ENCODE data around the gene EGLN1. TPM values are rescaled to one million over a fixed set of nuclear protein-coding genes. Genes with fewer than 3 reads are reported as not detected.

The EGLN1 gene
- polyA plus RNA-seq, 2 of the 4 experiments (the other 2 are of a cell fraction), result 57.7 to 156 TPM

DNA sequence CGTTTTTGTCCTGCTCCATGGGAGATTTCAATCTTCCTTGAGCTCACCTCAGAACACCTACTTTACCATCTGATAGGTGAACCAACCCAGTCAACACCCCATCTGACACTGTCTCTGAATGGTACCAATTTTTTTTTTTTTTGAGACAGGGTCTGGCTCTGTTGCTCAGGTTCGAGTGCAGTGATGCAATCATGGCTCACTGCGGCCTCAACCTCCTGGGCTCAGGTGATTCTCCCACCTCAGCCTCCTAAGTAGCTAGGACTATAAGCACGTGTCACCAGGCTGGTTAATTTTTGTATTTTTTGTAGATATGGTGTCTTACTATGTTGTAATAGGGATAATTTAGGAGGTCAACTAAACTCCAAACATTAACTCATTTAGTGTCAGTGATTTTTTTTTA, 47.7 kb downstream of the EGLN1 start:
- no peak for ATAC-seq
- FAIRE-seq, result no peak
- POLR2A ChIA-PET, result no interaction called here
- Histone ChIP-seq H3K9me3 (no peaks in the 10 kb centered on the region), H3K4me1 (peaks cover 55% of the 10 kb centered on the region), H3K4me3 (no peak overlapping the region), H3K27ac (no peak overlapping the region), H3K4me2 (no peak overlapping the region)
- TF ChIP-seq HOXB5 (CRISPR knock-in tag; IDR thresholded peaks at IDR 0.05), result no peak
- TF ChIP-seq, protein P1, sequence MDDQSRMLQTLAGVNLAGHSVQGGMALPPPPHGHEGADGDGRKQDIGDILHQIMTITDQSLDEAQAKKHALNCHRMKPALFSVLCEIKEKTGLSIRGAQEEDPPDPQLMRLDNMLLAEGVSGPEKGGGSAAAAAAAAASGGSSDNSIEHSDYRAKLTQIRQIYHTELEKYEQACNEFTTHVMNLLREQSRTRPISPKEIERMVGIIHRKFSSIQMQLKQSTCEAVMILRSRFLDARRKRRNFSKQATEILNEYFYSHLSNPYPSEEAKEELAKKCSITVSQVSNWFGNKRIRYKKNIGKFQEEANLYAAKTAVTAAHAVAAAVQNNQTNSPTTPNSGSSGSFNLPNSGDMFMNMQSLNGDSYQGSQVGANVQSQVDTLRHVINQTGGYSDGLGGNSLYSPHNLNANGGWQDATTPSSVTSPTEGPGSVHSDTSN (IDR thresholded peaks at IDR 0.05), result no peak
- TF ChIP-seq HDAC2 (IDR thresholded peaks at IDR 0.05), result no peak
- TF ChIP-seq JUNB (IDR thresholded peaks at IDR 0.05), result no peak
- WGBS (ENCODE audit: missing lambda C conversion rate), result 84% methylated on average over 4 of the region's 4 CpGs
- no peak for DNase-seq (ENCODE audit: low read depth in 1 of 2, low spot score in 1 of 2)
- CTCF ChIA-PET, result interaction anchor here (0.7 to 2.2 kb wide), 4 partner anchors 11 to 210 kb away, joined by 3 to 9 read pairs (median 6); no protein-coding TSS in a partner anchor

DNA sequence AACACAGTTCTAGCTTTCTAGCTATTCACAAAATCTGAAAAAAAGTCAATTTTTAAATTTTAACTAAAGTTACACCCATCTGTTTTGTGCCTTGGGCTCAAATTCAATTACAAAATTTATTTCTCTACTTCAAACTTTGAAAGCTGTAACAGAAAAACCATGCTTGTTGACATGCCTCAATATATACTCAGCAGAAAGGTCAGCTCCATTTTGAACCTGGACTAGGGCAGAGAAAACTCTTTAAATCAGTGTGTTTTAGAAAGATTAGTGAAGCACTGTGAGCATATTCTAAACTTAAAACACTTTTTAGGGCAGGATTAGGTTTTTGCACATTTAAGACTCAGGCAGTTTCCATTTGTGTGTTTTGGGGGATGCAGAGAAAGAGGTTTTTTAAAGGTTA, 49.6 kb downstream of the EGLN1 start:
- ChIA-PET CTCF (interaction anchor here (1.4 to 3.6 kb wide), 3 partner anchors 8 to 14 kb away, joined by 4 to 18 read pairs (median 7); no protein-coding TSS in a partner anchor), POLR2A (no interaction called here)
- Histone ChIP-seq H3K4me1 (peaks cover 37% of the 10 kb centered on the region), H3K4me3 (no peak overlapping the region), H3K27ac (no peak overlapping the region), H3K4me2 (no peak overlapping the region), H3K9me3 (no peaks in the 10 kb centered on the region)
- DNase-seq (ENCODE audit: low read depth in 1 of 2, low spot score in 1 of 2) (no peak), FAIRE-seq (no peak), ATAC-seq (no peak)
- TF ChIP-seq FOSL2 (IDR thresholded peaks at IDR 0.05) (no peak), FOSL2 (CRISPR knock-in tag; IDR thresholded peaks at IDR 0.05) (no peak), MAFK (IDR thresholded peaks at IDR 0.05; ENCODE audit: partially characterized antibody) (no peak), POLR2A (IDR thresholded peaks at IDR 0.05; ENCODE audit: low read length) (no peak), RARB (CRISPR knock-in tag; IDR thresholded peaks at IDR 0.05) (no peak), NPAS2 (CRISPR knock-in tag; IDR thresholded peaks at IDR 0.05; ENCODE audit: borderline replicate concordance) (no peak), USF2 (IDR thresholded peaks at IDR 0.05) (no peak), NFE2L2 (conservative IDR thresholded peaks at IDR 0.05; ENCODE audit: low read length) (no peak), CEBPB (IDR thresholded peaks at IDR 0.05) (no peak), RNF2 (IDR thresholded peaks at IDR 0.05; ENCODE audit: borderline replicate concordance, low read depth) (no peak), EHF (CRISPR knock-in tag; IDR thresholded peaks at IDR 0.05) (no peak), FOSB (CRISPR knock-in tag; IDR thresholded peaks at IDR 0.05) (no peak), SMC3 (IDR thresholded peaks at IDR 0.05) (no peak)
- TF ChIP-seq, protein P1 (IDR thresholded peaks at IDR 0.05), result no peak
- TF ChIP-seq, protein P2, sequence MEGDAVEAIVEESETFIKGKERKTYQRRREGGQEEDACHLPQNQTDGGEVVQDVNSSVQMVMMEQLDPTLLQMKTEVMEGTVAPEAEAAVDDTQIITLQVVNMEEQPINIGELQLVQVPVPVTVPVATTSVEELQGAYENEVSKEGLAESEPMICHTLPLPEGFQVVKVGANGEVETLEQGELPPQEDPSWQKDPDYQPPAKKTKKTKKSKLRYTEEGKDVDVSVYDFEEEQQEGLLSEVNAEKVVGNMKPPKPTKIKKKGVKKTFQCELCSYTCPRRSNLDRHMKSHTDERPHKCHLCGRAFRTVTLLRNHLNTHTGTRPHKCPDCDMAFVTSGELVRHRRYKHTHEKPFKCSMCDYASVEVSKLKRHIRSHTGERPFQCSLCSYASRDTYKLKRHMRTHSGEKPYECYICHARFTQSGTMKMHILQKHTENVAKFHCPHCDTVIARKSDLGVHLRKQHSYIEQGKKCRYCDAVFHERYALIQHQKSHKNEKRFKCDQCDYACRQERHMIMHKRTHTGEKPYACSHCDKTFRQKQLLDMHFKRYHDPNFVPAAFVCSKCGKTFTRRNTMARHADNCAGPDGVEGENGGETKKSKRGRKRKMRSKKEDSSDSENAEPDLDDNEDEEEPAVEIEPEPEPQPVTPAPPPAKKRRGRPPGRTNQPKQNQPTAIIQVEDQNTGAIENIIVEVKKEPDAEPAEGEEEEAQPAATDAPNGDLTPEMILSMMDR (IDR thresholded peaks at IDR 0.05), result no peak
- TF ChIP-seq, protein P3, sequence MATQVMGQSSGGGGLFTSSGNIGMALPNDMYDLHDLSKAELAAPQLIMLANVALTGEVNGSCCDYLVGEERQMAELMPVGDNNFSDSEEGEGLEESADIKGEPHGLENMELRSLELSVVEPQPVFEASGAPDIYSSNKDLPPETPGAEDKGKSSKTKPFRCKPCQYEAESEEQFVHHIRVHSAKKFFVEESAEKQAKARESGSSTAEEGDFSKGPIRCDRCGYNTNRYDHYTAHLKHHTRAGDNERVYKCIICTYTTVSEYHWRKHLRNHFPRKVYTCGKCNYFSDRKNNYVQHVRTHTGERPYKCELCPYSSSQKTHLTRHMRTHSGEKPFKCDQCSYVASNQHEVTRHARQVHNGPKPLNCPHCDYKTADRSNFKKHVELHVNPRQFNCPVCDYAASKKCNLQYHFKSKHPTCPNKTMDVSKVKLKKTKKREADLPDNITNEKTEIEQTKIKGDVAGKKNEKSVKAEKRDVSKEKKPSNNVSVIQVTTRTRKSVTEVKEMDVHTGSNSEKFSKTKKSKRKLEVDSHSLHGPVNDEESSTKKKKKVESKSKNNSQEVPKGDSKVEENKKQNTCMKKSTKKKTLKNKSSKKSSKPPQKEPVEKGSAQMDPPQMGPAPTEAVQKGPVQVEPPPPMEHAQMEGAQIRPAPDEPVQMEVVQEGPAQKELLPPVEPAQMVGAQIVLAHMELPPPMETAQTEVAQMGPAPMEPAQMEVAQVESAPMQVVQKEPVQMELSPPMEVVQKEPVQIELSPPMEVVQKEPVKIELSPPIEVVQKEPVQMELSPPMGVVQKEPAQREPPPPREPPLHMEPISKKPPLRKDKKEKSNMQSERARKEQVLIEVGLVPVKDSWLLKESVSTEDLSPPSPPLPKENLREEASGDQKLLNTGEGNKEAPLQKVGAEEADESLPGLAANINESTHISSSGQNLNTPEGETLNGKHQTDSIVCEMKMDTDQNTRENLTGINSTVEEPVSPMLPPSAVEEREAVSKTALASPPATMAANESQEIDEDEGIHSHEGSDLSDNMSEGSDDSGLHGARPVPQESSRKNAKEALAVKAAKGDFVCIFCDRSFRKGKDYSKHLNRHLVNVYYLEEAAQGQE (IDR thresholded peaks at IDR 0.05), result no peak

Measured in A549 (cell line).